DND-41 (cell line): Measurements from ENCODE around the gene LY6G5C.

ENCODE experiments used
- ATAC-seq: fragments of 200-7000 bp; cut with Tn5 transposase; 3 replicates; pipeline ENCODE4 v1.9.1; 2021; ENCODE audit warnings: low read depth; ENCODE audit not compliant: insufficient read depth
- DNase-seq: peaks from one replicate; pipeline ENCODE4 v3.0.0-alpha.2; 2020
- H2AFZ ChIP-seq: 2 replicates; pipeline ENCODE4 v1.6.0; 2012; ENCODE audit warnings: low read depth, low read length
- H3K27ac ChIP-seq: 2 replicates; pipeline ENCODE4 v1.5.1; 2012; ENCODE audit warnings: low read length, inconsistent platforms
- H3K27me3 ChIP-seq: fragments of 200-600 bp; sonication (generic); 2 replicates; pipeline ENCODE4 v1.6.0; 2012; ENCODE audit warnings: low read length, mild to moderate bottlenecking, inconsistent platforms; ENCODE audit not compliant: insufficient read depth, poor library complexity
- H3K36me3 ChIP-seq: 2 replicates; pipeline ENCODE4 v1.5.1; 2012; ENCODE audit warnings: low read length, inconsistent platforms; ENCODE audit not compliant: insufficient read depth
- H3K4me1 ChIP-seq: 2 replicates; pipeline ENCODE4 v1.5.1; 2012; ENCODE audit warnings: mild to moderate bottlenecking, low read length; ENCODE audit not compliant: insufficient read depth
- H3K4me2 ChIP-seq: 2 replicates; pipeline ENCODE4 v1.6.0; 2012; ENCODE audit warnings: mild to moderate bottlenecking, moderate library complexity, low read length, inconsistent platforms; ENCODE audit not compliant: insufficient read depth
- H3K4me3 ChIP-seq, 2 experiments: fragments of 200-600 bp in 1 of 2; shearing (Covaris generic) in 1 of 2; 2 replicates each; pipeline ENCODE4 v1.5.1; 2012 to 2016; ENCODE audit warnings: inconsistent platforms in 2 of 2, low read length in 2 of 2, mild to moderate bottlenecking in 2 of 2, low read depth in 1 of 2, moderate library complexity in 1 of 2
- H3K79me2 ChIP-seq: 2 replicates; pipeline ENCODE4 v1.6.0; 2012; ENCODE audit warnings: low read length, inconsistent platforms; ENCODE audit not compliant: insufficient read depth
- H3K9ac ChIP-seq: 2 replicates; pipeline ENCODE4 v1.6.0; 2012; ENCODE audit warnings: low read depth, mild to moderate bottlenecking, inconsistent platforms, low read length, moderate library complexity
- H3K9me3 ChIP-seq: 2 replicates; pipeline ENCODE4 v1.5.1; 2012; ENCODE audit warnings: low read length, moderate library complexity, mild to moderate bottlenecking, inconsistent platforms; ENCODE audit not compliant: insufficient read depth, severe bottlenecking
- H4K20me1 ChIP-seq: 2 replicates; pipeline ENCODE4 v1.6.0; 2012; ENCODE audit warnings: low read length; ENCODE audit not compliant: insufficient read depth
- EZH2 ChIP-seq: IDR thresholded peaks from 3 replicates; pipeline ENCODE4 v1.6.1; 2012; ENCODE audit warnings: borderline replicate concordance, low read depth, mild to moderate bottlenecking, moderate library complexity, low read length, inconsistent platforms; ENCODE audit not compliant: severe bottlenecking
- TF ChIP-seq, protein P1 (sequence below): IDR thresholded peaks from 2 replicates; pipeline ENCODE4 v1.5.1; 2012; ENCODE audit warnings: borderline replicate concordance, low read length, moderate library complexity, mild to moderate bottlenecking; ENCODE audit not compliant: poor library complexity, severe bottlenecking; ENCODE audit errors: extremely low read depth

LY6G5C gene

DNA sequence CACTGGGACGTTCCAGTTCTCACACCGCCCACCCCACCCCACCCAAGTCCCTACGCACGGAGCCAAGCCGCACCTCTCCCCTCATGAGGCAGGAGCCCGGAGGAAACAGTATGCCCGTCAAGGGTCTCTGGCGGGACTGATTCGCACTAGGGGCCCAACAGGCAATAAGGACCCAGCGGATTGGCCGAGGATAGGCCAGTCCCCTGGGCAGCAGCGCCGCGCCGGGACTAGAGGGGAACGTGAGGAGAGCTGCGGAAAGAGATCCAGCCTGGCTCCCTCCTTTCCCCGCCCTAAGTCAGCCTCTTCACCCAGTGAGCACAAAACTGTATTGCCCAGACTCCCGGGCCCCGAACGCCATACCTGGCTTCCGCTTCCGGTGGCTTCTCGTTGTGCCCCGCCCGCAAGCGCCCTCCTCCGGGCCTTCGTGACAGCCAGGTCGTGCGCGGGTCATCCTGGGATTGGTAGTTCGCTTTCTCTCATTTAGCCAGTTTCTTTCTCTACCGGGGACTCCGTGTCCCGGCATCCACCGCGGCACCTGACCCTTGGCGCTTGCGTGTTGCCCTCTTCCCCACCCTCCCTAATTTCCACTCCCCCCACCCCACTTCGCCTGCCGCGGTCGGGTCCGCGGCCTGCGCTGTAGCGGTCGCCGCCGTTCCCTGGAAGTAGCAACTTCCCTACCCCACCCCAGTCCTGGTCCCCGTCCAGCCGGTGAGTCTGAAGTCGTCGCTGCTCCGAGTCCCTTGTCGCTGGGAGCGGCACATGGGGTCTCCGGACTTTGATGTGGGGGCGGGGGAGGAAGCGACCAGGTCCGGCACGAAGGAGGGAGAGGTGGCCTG lies 15.1 kb downstream of the LY6G5C start, which contains the start of gene CSNK2B:
Gene CSNK2B, plus strand, starts transcription at position 580 of the 836 bp plus-strand sequence. CDS start 752 bp downstream, outside the sequence.
- DNase-seq, result peak; percentile 99
- peak within 1 kb of the TSS; percentile 92 for H3K4me2 ChIP-seq
- TF ChIP-seq, protein P1, sequence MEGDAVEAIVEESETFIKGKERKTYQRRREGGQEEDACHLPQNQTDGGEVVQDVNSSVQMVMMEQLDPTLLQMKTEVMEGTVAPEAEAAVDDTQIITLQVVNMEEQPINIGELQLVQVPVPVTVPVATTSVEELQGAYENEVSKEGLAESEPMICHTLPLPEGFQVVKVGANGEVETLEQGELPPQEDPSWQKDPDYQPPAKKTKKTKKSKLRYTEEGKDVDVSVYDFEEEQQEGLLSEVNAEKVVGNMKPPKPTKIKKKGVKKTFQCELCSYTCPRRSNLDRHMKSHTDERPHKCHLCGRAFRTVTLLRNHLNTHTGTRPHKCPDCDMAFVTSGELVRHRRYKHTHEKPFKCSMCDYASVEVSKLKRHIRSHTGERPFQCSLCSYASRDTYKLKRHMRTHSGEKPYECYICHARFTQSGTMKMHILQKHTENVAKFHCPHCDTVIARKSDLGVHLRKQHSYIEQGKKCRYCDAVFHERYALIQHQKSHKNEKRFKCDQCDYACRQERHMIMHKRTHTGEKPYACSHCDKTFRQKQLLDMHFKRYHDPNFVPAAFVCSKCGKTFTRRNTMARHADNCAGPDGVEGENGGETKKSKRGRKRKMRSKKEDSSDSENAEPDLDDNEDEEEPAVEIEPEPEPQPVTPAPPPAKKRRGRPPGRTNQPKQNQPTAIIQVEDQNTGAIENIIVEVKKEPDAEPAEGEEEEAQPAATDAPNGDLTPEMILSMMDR, result no peak
- TF ChIP-seq EZH2, result no peak
- peaks cover 65% of the 10 kb centered on the region for H3K4me1 ChIP-seq
- H3K9me3 ChIP-seq, result no peaks in the 10 kb centered on the region
- peaks cover 85% of the 10 kb centered on the region for H3K79me2 ChIP-seq
- H3K27me3 ChIP-seq, result no peaks in the 10 kb centered on the region
- peak within 1 kb of the TSS; percentile 96 for H3K27ac ChIP-seq
- peaks cover 17% of the 10 kb centered on the region; the same call in 1 of the 2 replicates for H4K20me1 ChIP-seq
- H2AFZ ChIP-seq, result peak within 1 kb of the TSS; percentile 79
- H3K36me3 ChIP-seq, result peaks cover 70% of the 10 kb centered on the region
- ATAC-seq, result peak; percentile 79
- peak within 1 kb of the TSS; percentile 88 to 91 for H3K4me3 ChIP-seq
- peak within 1 kb of the TSS; percentile 85 for H3K9ac ChIP-seq

DNA sequence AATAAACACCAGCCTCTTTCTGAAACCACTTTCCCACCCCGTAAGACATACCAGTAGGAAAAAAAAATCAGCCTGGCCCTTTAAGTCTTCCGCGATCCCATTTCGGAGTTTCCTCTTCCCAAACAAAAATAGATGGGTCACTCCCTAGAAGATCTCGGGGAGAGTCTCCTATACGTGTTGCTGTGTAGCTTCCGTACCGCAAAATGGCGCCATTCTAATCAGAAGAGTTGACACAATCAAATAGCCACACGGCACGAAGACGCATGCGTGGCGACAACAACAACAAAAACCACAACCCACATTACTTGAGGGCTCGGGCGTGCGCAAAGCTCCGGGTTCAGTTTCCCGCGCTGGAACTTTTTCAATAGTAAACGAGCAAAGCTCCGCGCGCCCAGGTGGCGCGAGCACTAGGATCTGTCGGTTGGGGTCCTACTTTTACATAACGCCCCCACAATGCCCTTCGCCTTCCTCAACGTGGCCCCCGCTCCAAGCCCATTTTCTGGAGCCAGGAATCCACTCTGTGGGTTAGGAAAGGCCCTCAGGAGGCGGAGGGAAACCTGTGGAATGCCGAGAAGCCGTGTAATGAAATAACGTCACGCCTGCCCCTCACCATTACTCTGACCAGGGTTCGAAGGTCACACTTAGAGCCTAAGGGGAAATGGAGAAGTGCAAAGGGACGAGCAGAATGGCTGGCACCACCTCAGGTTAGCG lies 15.9 kb downstream of the LY6G5C start, which contains the start of gene GPANK1:
Gene GPANK1, minus strand, starts transcription at position 208 of the 711 bp plus-strand sequence. CDS start 519 bp downstream, outside the sequence.
- Histone ChIP-seq H4K20me1 (peaks cover 13% of the 10 kb centered on the region; the same call in 1 of the 2 replicates), H2AFZ (peak within 1 kb of the TSS; percentile 68), H3K27ac (peak within 1 kb of the TSS; percentile 96), H3K4me2 (peak within 1 kb of the TSS; percentile 92), H3K9ac (peak within 1 kb of the TSS; percentile 85), H3K4me1 (peaks cover 68% of the 10 kb centered on the region), H3K4me3 (peak within 1 kb of the TSS; percentile 88 to 91), H3K9me3 (no peaks in the 10 kb centered on the region), H3K36me3 (peaks cover 68% of the 10 kb centered on the region), H3K79me2 (peaks cover 93% of the 10 kb centered on the region), H3K27me3 (no peaks in the 10 kb centered on the region)
- DNase-seq (peak; percentile 96), ATAC-seq (peak; percentile 51)
- TF ChIP-seq, protein P1, result no peak
- TF ChIP-seq EZH2, result no peak

DNA sequence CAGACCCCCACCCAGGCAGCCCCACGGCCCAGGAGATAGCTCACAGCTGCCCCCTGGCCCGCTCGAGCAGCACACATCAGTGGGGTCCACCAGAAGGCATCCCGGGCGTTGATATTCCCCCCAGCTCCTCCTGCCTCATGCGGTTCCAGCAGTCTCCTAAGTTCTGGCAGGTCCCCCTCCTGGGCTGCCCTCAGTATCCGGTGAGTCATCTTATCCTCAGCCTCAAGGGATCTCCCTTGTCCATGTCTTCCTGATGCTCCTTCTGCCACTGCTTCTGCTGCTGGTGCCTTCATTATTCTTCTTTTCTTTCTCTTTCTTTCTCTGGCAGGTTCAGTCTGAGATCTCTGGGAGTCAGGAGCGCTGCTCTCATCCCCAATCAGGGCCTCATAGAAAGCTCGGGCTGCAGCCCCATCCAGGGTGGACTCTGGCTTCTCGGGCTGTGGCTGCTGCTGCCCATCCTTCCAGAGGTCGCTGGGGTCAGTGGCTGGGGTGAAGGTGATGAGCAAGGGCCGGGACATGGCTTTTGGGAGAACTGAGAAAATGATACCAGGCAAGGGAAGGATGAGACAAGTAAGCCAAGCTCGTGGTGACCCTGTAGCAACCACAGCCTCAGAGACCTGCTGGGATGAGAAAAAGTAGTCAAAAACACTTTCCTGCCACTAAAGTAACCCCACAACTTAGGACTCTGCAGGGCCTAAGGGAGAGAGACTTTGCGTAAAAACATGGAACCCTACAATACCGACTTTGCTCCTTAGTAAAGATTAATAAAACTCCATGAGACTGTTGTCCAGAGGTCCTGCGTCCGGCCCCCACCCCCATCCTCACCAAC lies 16.7 kb downstream of the LY6G5C start:
- TF ChIP-seq, protein P1, result peak; percentile 8
- TF ChIP-seq EZH2, result no peak

More for the DNA sequence above, 16.7 kb downstream of the LY6G5C start:
- H3K4me3 ChIP-seq, result peak overlapping the region; percentile 64 to 88
- peaks cover 20% of the 10 kb centered on the region for H4K20me1 ChIP-seq
- peak overlapping the region; percentile 96 for H3K27ac ChIP-seq
- peaks cover 68% of the 10 kb centered on the region for H3K36me3 ChIP-seq
- H3K9me3 ChIP-seq, result no peaks in the 10 kb centered on the region
- DNase-seq, result peak; percentile 60
- peaks cover 73% of the 10 kb centered on the region for H3K4me1 ChIP-seq
- H3K4me2 ChIP-seq, result peak overlapping the region; percentile 92
- H3K27me3 ChIP-seq, result no peaks in the 10 kb centered on the region
- peaks cover 94% of the 10 kb centered on the region for H3K79me2 ChIP-seq
- ATAC-seq, result no peak
- H2AFZ ChIP-seq, result peak overlapping the region; percentile 65
- peak overlapping the region; percentile 85 for H3K9ac ChIP-seq
